Keratinocyte (primary cell): Measurements from ENCODE around the gene DCAF6. TPM values are rescaled to one million over a fixed set of nuclear protein-coding genes. Genes with fewer than 3 reads are reported as not detected.

Experiments
- DNase-seq: peaks from one replicate; pipeline ENCODE4 v3.0.0-alpha.2; 2011; ENCODE audit warnings: low read depth, missing footprints, low spot score
- FAIRE-seq: peaks from 2 replicates; lab custom pipeline; 2011; peaks lifted over from hg19 to GRCh38; lab: Jason Lieb, UNC
- H2AFZ ChIP-seq: 2 replicates; pipeline ENCODE4 v1.6.0; 2012; ENCODE audit warnings: low read length, control low read depth, inconsistent platforms; ENCODE audit not compliant: control insufficient read depth
- H3K27ac ChIP-seq: 2 replicates; pipeline ENCODE4 v1.5.1; 2011; ENCODE audit warnings: low read length; ENCODE audit not compliant: control insufficient read depth, insufficient read depth
- H3K27me3 ChIP-seq: 3 replicates; pipeline ENCODE4 v1.6.0; 2011; ENCODE audit warnings: low read length; ENCODE audit not compliant: control insufficient read depth, insufficient read depth; ENCODE audit errors: extremely low read depth
- H3K36me3 ChIP-seq, 2 experiments: 2 replicates in 1 of 2; 3 replicates in 1 of 2; pipeline ENCODE4 v1.5.1; 2011; ENCODE audit warnings: low read length in 2 of 2, mild to moderate bottlenecking in 1 of 2; ENCODE audit not compliant: control insufficient read depth in 2 of 2, insufficient read depth in 2 of 2; ENCODE audit errors: extremely low read depth in 1 of 2
- H3K4me1 ChIP-seq: 3 replicates; pipeline ENCODE4 v1.5.1; 2011; ENCODE audit warnings: low read length; ENCODE audit not compliant: control insufficient read depth, insufficient read depth; ENCODE audit errors: extremely low read depth
- H3K4me2 ChIP-seq: 3 replicates; pipeline ENCODE4 v1.6.0; 2011; ENCODE audit warnings: low read depth, low read length; ENCODE audit not compliant: control insufficient read depth, insufficient read depth; ENCODE audit errors: extremely low read depth
- H3K4me3 ChIP-seq, 3 experiments: fragments of 200-600 bp in 1 of 3; sonication (generic) in 1 of 3; 2 replicates in 2 of 3; 3 replicates in 1 of 3; pipeline ENCODE4 v1.5.1; 2011 to 2016; ENCODE audit warnings: low read length in 3 of 3, mild to moderate bottlenecking in 3 of 3, control low read depth in 2 of 3, inconsistent platforms in 1 of 3, low read depth in 1 of 3, mixed read lengths in 1 of 3, mixed run types in 1 of 3, moderate library complexity in 1 of 3; ENCODE audit not compliant: control insufficient read depth in 2 of 3, insufficient read depth in 2 of 3; ENCODE audit errors: extremely low read depth in 1 of 3
- H3K79me2 ChIP-seq: 2 replicates; pipeline ENCODE4 v1.6.0; 2012; ENCODE audit warnings: low read length; ENCODE audit not compliant: control insufficient read depth, insufficient read depth
- H3K9ac ChIP-seq: 3 replicates; pipeline ENCODE4 v1.6.0; 2011; ENCODE audit warnings: low read length; ENCODE audit not compliant: control insufficient read depth, insufficient read depth; ENCODE audit errors: extremely low read depth
- H3K9me1 ChIP-seq: 3 replicates; pipeline ENCODE4 v1.6.0; 2011; ENCODE audit warnings: low read length; ENCODE audit not compliant: control insufficient read depth, insufficient read depth; ENCODE audit errors: extremely low read depth
- H3K9me3 ChIP-seq: 2 replicates; pipeline ENCODE4 v1.5.1; 2012; ENCODE audit warnings: low read depth, low read length; ENCODE audit not compliant: control insufficient read depth
- H4K20me1 ChIP-seq: 3 replicates; pipeline ENCODE4 v1.6.0; 2011; ENCODE audit warnings: low read length; ENCODE audit not compliant: control insufficient read depth, insufficient read depth; ENCODE audit errors: extremely low read depth
- CTCF ChIP-seq, 3 experiments: IDR thresholded peaks in 1 of 3; conservative IDR thresholded peaks in 1 of 3; optimal IDR thresholded peaks in 1 of 3; 2 replicates in 2 of 3; 3 replicates in 1 of 3; pipeline versions ENCODE3 to v1.5.1; 2011; ENCODE audit warnings: low read length in 3 of 3, mild to moderate bottlenecking in 3 of 3, moderate library complexity in 2 of 3, control low read depth in 1 of 3, inconsistent platforms in 1 of 3; ENCODE audit not compliant: insufficient read depth in 2 of 3; ENCODE audit errors: extremely low read depth in 1 of 3
- EZH2 ChIP-seq: IDR thresholded peaks from one replicate; pipeline ENCODE4 v1.6.1; 2012; ENCODE audit warnings: inconsistent platforms, mild to moderate bottlenecking, low read length, moderate library complexity
- dilution Hi-C: fragments of 300-500 bp; cut with MboI; formaldehyde crosslinking; loops from one replicate; pipeline ENCODE4 v1.7.0; 2020; ENCODE audit warnings: low sequenced_read_pairs; ENCODE audit not compliant: extremely low pct_ligation_motif_present
- polyA plus RNA-seq, 5 experiments: library from polyadenylated mRNA; depleted of rRNA in 3 of 5; stranded (reverse) in 3 of 5; stranded (forward) in 1 of 5; unstranded in 1 of 5; fragments of >200 nt; gene quantifications; 1 replicate in 1 of 5; 2 replicates in 3 of 5; 3 replicates in 1 of 5; pipeline versions ENCODE4 v1.2.1 to v1.2.3, GENCODE V29; 2011 to 2012; ENCODE audit warnings: missing spikeins in 2 of 5, low read depth in 1 of 5, low replicate concordance in 1 of 5

Gene DCAF6
- polyA plus RNA-seq, 1 donor (not counting 4 experiments of a cell fraction or from before 2014, with no cell fraction given), result 109 TPM

DNA sequence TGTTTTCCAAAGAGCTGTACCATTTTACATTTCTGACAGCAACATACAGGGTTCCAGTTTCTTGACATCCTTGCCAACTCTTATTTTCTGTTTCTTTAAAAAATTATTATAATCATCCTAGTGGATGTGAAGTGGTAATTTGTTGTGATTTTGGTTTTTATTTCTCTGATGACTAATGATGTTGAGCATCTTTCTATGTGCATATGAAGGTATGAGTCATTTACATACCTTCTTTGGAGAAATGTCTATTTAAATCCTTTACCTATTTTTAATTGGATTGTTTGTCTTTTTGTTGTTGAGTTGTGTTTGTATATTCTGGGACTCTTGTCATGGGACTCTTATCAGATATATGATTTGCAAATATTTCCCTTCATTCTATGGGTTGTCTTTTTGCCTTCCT lies 21.2 kb downstream of the DCAF6 start:
- dilution Hi-C loops, result no loop called here
- no peak overlapping the region for H3K27ac ChIP-seq
- TF ChIP-seq CTCF (optimal IDR thresholded peaks at IDR 0.05 in 1 of 3, IDR thresholded peaks at IDR 0.05 in 1 of 3, conservative IDR thresholded peaks at IDR 0.05 in 1 of 3; ENCODE audit: extremely low read depth in 1 of 3, insufficient read depth in 2 of 3, low read length in 3 of 3) (no peak), EZH2 (no peak)
- FAIRE-seq, result no peak
- no peak overlapping the region for H2AFZ ChIP-seq
- no peaks in the 10 kb centered on the region for H3K9me3 ChIP-seq
- H3K4me1 ChIP-seq, result peaks cover 5% of the 10 kb centered on the region
- H3K36me3 ChIP-seq, result peaks cover 0 to 4% of the 10 kb centered on the region in 2 experiments
- no peaks in the 10 kb centered on the region for H4K20me1 ChIP-seq
- no peak overlapping the region for H3K4me3 ChIP-seq
- H3K79me2 ChIP-seq, result peaks cover 59% of the 10 kb centered on the region
- no peak for DNase-seq
- H3K9me1 ChIP-seq, result no peaks in the 10 kb centered on the region
- no peaks in the 10 kb centered on the region for H3K27me3 ChIP-seq
- no peak overlapping the region for H3K9ac ChIP-seq
- H3K4me2 ChIP-seq, result no peak overlapping the region

GRCh38 chr1:167964646-167965045 lies 28.2 kb downstream of the DCAF6 start:
- H3K79me2 ChIP-seq, result peaks cover 45% of the 10 kb centered on the region
- FAIRE-seq, result no peak

More at GRCh38 chr1:167964646-167965045, 28.2 kb downstream of the DCAF6 start:
- Histone ChIP-seq H3K36me3 (peaks cover 4 to 5% of the 10 kb centered on the region in 2 experiments), H4K20me1 (no peaks in the 10 kb centered on the region), H3K9me1 (no peaks in the 10 kb centered on the region), H3K27ac (no peak overlapping the region), H3K4me3 (no peak overlapping the region), H3K9me3 (no peaks in the 10 kb centered on the region), H3K27me3 (no peaks in the 10 kb centered on the region), H2AFZ (no peak overlapping the region), H3K4me1 (no peaks in the 10 kb centered on the region), H3K9ac (no peak overlapping the region), H3K4me2 (no peak overlapping the region)
- TF ChIP-seq EZH2, result no peak
- TF ChIP-seq CTCF (optimal IDR thresholded peaks at IDR 0.05 in 1 of 3, IDR thresholded peaks at IDR 0.05 in 1 of 3, conservative IDR thresholded peaks at IDR 0.05 in 1 of 3; ENCODE audit: extremely low read depth in 1 of 3, insufficient read depth in 2 of 3, low read length in 3 of 3), result no peak
- dilution Hi-C loops, result no loop called here
- no peak for DNase-seq
